K562 (cell line): Measurements from ENCODE around the gene SESN2. TPM values are rescaled to one million over a fixed set of nuclear protein-coding genes. Genes with fewer than 3 reads are reported as not detected.

Experiments
- ATAC-seq: fragments of 200-7000 bp; cut with Tn5 transposase; 3 replicates; pipeline ENCODE4 v1.9.1; 2020; ENCODE audit warnings: moderate library complexity
- BruUV-seq: library from RNA; stranded (reverse); fragments of 400-500 nt; replicated peaks from 2 replicates; lab custom pipeline; 2021; lab: Mats Ljungman, UMichigan
- CTCF ChIA-PET: fragments of 300-600 bp; formaldehyde crosslinking; extraction: SDS; loops from one replicate; lab custom pipeline; 2021; ENCODE audit warnings: low intra/inter-chr PET ratio; lab: Yijun Ruan, JAX
- POLR2A ChIA-PET: fragments of 300-600, 350-650 bp; sonication (Branson Sonifier 250); formaldehyde crosslinking; extraction: SDS; loops from one replicate; lab custom pipeline; 2021; ENCODE audit warnings: antibody characterized with exemption, inconsistent platforms; lab: Yijun Ruan, JAX
- DNase-seq, 4 experiments: peaks; one replicate each; pipeline versions ENCODE4 v3.0.0 to v3.0.0-alpha.2; 2011 to 2018; ENCODE audit warnings: low spot score in 3 of 4, mixed read lengths in 3 of 4; ENCODE audit errors: extremely low read depth in 1 of 4
- FAIRE-seq: peaks from 2 replicates; lab custom pipeline; 2011; peaks lifted over from hg19 to GRCh38; lab: Jason Lieb, UNC
- H2AFZ ChIP-seq: 2 replicates; pipeline ENCODE4 v1.6.0; 2011; ENCODE audit warnings: low read depth, low read length, control low read depth, inconsistent platforms
- H3K27ac ChIP-seq: fragments of 200-600 bp; 3 replicates; pipeline ENCODE4 v1.8.0; 2011; ENCODE audit warnings: low read depth, mild to moderate bottlenecking, control low read depth, inconsistent platforms, low read length, moderate library complexity, mixed read lengths; ENCODE audit errors: extremely low read depth
- H3K27me3 ChIP-seq, 2 experiments: fragments of 300-600 bp in 1 of 2; 2 replicates in 1 of 2; 3 replicates in 1 of 2; pipeline versions ENCODE4 v1.6.0 to v1.8.0; 2011; ENCODE audit warnings: inconsistent platforms in 2 of 2, low read length in 2 of 2, mild to moderate bottlenecking in 1 of 2, mixed read lengths in 1 of 2, moderate library complexity in 1 of 2; ENCODE audit not compliant: control insufficient read depth in 2 of 2, insufficient read depth in 2 of 2
- H3K36me3 ChIP-seq: fragments of 300-600 bp; 3 replicates; pipeline ENCODE4 v1.8.0; 2011; ENCODE audit warnings: mild to moderate bottlenecking, low read length, inconsistent platforms; ENCODE audit not compliant: control insufficient read depth, insufficient read depth
- H3K4me1 ChIP-seq, 2 experiments: fragments of 200-600 bp in 1 of 2; replicated peaks in 1 of 2; 2 replicates in 1 of 2; 3 replicates in 1 of 2; pipeline versions ENCODE4 v1.5.1 to v1.8.0; 2011; ENCODE audit warnings: inconsistent platforms in 2 of 2, low read length in 2 of 2, mild to moderate bottlenecking in 1 of 2, mixed read lengths in 1 of 2, moderate library complexity in 1 of 2; ENCODE audit not compliant: control insufficient read depth in 2 of 2, insufficient read depth in 2 of 2
- H3K4me2 ChIP-seq: 2 replicates; pipeline ENCODE4 v1.6.1; 2011; ENCODE audit warnings: low read length, control low read depth, inconsistent platforms, mixed read lengths; ENCODE audit not compliant: insufficient read depth
- H3K4me3 ChIP-seq: fragments of 200-600 bp; sonication (generic), shearing (Covaris generic); 2 replicates; pipeline ENCODE4 v1.5.1; 2016; ENCODE audit warnings: control low read depth, inconsistent platforms
- H3K79me2 ChIP-seq: fragments of 200-600 bp; 3 replicates; pipeline ENCODE4 v1.8.0; 2011; ENCODE audit warnings: low read length, inconsistent platforms; ENCODE audit not compliant: control insufficient read depth, insufficient read depth
- H3K9ac ChIP-seq, 2 experiments: 2 replicates each; pipeline versions ENCODE4 v1.6.0 to v1.6.1; 2011; ENCODE audit warnings: low read depth in 2 of 2, low read length in 2 of 2, control low read depth in 1 of 2, inconsistent platforms in 1 of 2, mild to moderate bottlenecking in 1 of 2, mixed read lengths in 1 of 2; ENCODE audit not compliant: insufficient read depth in 1 of 2
- H3K9me1 ChIP-seq: one replicate; pipeline ENCODE4 v1.6.0; 2011; ENCODE audit warnings: inconsistent platforms, mild to moderate bottlenecking, low read length, moderate library complexity; ENCODE audit not compliant: control insufficient read depth, insufficient read depth
- H3K9me3 ChIP-seq: replicated peaks from 2 replicates; pipeline ENCODE4 v1.5.1; 2011; ENCODE audit warnings: low read depth, low read length, inconsistent platforms; ENCODE audit not compliant: control insufficient read depth, insufficient read depth
- H4K20me1 ChIP-seq: replicated peaks from 2 replicates; pipeline ENCODE4 v1.6.1; 2011; ENCODE audit warnings: low read length, inconsistent platforms, mixed read lengths; ENCODE audit not compliant: control insufficient read depth, insufficient read depth
- BACH1 ChIP-seq: fragments of 200-800 bp; sonication (Bioruptor generic); IDR thresholded peaks from 2 replicates; pipeline ENCODE4 v1.6.1; 2016; ENCODE audit warnings: missing genetic modification characterization, missing compliant biosample characterization
- BRD9 ChIP-seq: fragments of 450-650 bp; IDR thresholded peaks from 2 replicates; pipeline ENCODE4 v1.6.1; 2018; ENCODE audit warnings: low read depth; ENCODE audit not compliant: partially characterized antibody
- EGR1 ChIP-seq: fragments of 450-650 bp; conservative IDR thresholded peaks from 2 replicates; pipeline ENCODE4 v1.6.1; 2017; ENCODE audit warnings: mild to moderate bottlenecking
- ETS2 ChIP-seq: IDR thresholded peaks from 2 replicates; pipeline ENCODE4 v1.6.1; 2016; ENCODE audit warnings: borderline replicate concordance, missing genetic modification characterization, mild to moderate bottlenecking, moderate library complexity, missing compliant biosample characterization; ENCODE audit not compliant: poor library complexity, severe bottlenecking
- NELFE ChIP-seq: IDR thresholded peaks from 2 replicates; pipeline ENCODE4 v1.6.1; 2011; ENCODE audit warnings: mild to moderate bottlenecking; ENCODE audit not compliant: insufficient read depth, insufficient read length
- PKNOX1 ChIP-seq: fragments of 450-650 bp; IDR thresholded peaks from 2 replicates; pipeline ENCODE4 v1.6.1; 2016
- RB1 ChIP-seq: fragments of 450-650 bp; IDR thresholded peaks from 2 replicates; pipeline ENCODE4 v1.6.1; 2017; ENCODE audit warnings: low read depth, mild to moderate bottlenecking
- SMARCC2 ChIP-seq: fragments of 450-650 bp; IDR thresholded peaks from 2 replicates; pipeline ENCODE4 v1.6.1; 2017; ENCODE audit warnings: antibody characterized with exemption, moderate library complexity, mild to moderate bottlenecking, low read depth
- YBX1 ChIP-seq: fragments of 450-650 bp; IDR thresholded peaks from 2 replicates; pipeline ENCODE4 v1.7.1; 2016; ENCODE audit warnings: mild to moderate bottlenecking
- ZNF274 ChIP-seq: IDR thresholded peaks from 2 replicates; pipeline ENCODE4 v1.6.1; 2011; ENCODE audit warnings: low read depth, mild to moderate bottlenecking, low read length, moderate library complexity, borderline replicate concordance
- ZNF592 ChIP-seq: fragments of 450-650 bp; IDR thresholded peaks from 2 replicates; pipeline ENCODE4 v1.6.1; 2017; ENCODE audit warnings: antibody characterized with exemption, mild to moderate bottlenecking
- ZSCAN29 ChIP-seq: fragments of 450-650 bp; IDR thresholded peaks from 2 replicates; pipeline ENCODE4 v1.6.1; 2017
- WGBS: fragments of 100-300 bp; shearing (Covaris generic); methylation state at CpG from one replicate; pipeline ENCODE4 v1.1.6; 2016; ENCODE audit warnings: low coverage, mixed read lengths; ENCODE audit not compliant: insufficient coverage; ENCODE audit errors: missing lambda C conversion rate; 5-methylcytosine and 5-hydroxymethylcytosine counted together
- in situ Hi-C: fragments of 300-500 bp; cut with MboI; formaldehyde crosslinking; loops from 4 replicates; pipeline ENCODE4 v1.15.0; 2018; ENCODE audit warnings: inconsistent platforms, mixed read lengths
- intact Hi-C: fragments of 100-400 bp; cut with micrococcal nuclease; formaldehyde crosslinking; loops from 2 replicates; pipeline ENCODE4 v1.14.2; 2022
- polyA plus RNA-seq, 8 experiments: library from polyadenylated mRNA; depleted of rRNA in 4 of 8; stranded (reverse) in 5 of 8; unstranded in 3 of 8; fragments of >200 nt; fragmentation: Nextera tagmentation in 2 of 8; fragmentation: Illumina TruSeq in 1 of 8; extraction: Ambion mirVana in 2 of 8; extraction: Trizol in 1 of 8; gene quantifications; 2 replicates each; pipeline versions ENCODE4 v1.2.1 to v1.2.3, GENCODE V29; 2011 to 2014; ENCODE audit warnings: inconsistent platforms in 1 of 8, missing spikeins in 1 of 8
- total RNA-seq, 7 experiments: library from RNA; depleted of rRNA in 6 of 7; stranded (reverse); fragments of >200 nt in 6 of 7; fragmentation: Illumina TruSeq in 2 of 7; extraction: Trizol in 2 of 7; gene quantifications; 2 replicates each; pipeline versions ENCODE4 v1.2.1 to v1.2.3, GENCODE V29; 2011 to 2021; ENCODE audit warnings: low replicate concordance in 1 of 7
- TF ChIP-seq, protein P1 (sequence below), 2 experiments: fragments of 150-350 bp in 1 of 2; IDR thresholded peaks; 2 replicates each; pipeline ENCODE4 v1.6.1; 2012 to 2016; ENCODE audit warnings: low read depth in 2 of 2, low read length in 2 of 2, mild to moderate bottlenecking in 1 of 2, moderate library complexity in 1 of 2

Gene SESN2
- total and polyA plus RNA-seq, 9 of the 15 experiments (the other 6 are each of a cell fraction or from before 2014, with no cell fraction given): 3.7 to 71.3 (median 16.8) TPM

GRCh38 chr1:28236656-28237322 is 22.5 kb upstream of the SESN2 start:
- peak overlapping the region; percentile 79 to 96 for H3K9ac ChIP-seq
- peaks cover 20% of the 10 kb centered on the region for H3K36me3 ChIP-seq
- ChIA-PET CTCF (no interaction called here), POLR2A (interaction anchor here (0.6 to 4.8 kb wide), 18 partner anchors 9 to 590 kb away, joined by 3 to 40 read pairs (median 5); partner anchors contain the start of genes MED18, RCC1, RNU11 and SESN2)
- H3K4me3 ChIP-seq: peak overlapping the region; percentile 67
- H3K4me1 ChIP-seq: peaks cover 19 to 21% of the 10 kb centered on the region in 2 experiments
- in situ Hi-C loops: no loop called here
- WGBS: 2% methylated on average over 20 of the region's 20 CpGs
- H3K9me3 ChIP-seq: no peaks in the 10 kb centered on the region
- H2AFZ ChIP-seq: peak overlapping the region; percentile 95
- peak overlapping the region; percentile 93 for H3K4me2 ChIP-seq
- FAIRE-seq: peak; percentile 77
- no TSS peak for BruUV-seq
- H3K79me2 ChIP-seq: peaks cover 48% of the 10 kb centered on the region
- H3K27me3 ChIP-seq: no peaks in the 10 kb centered on the region
- peak overlapping the region; percentile 71 for H3K27ac ChIP-seq
- DNase-seq: peak; percentile 54 to 86 (median 60)
- intact Hi-C loops: loop anchor here (10.0 kb wide), 1 partner anchor 408 kb away; the partner anchor contains the start of genes RNU11 and TAF12
- no peaks in the 10 kb centered on the region for H3K9me1 ChIP-seq
- peak; percentile 57 for ATAC-seq
- 0 out of 2 replicates have a peak, but pooled peaks cover 6% of the 10 kb centered on the region for H4K20me1 ChIP-seq
- TF ChIP-seq NELFE (no peak), BRD9 (no peak), EGR1 (peak; percentile 29; the same call in 1 of the 2 replicates), RB1 (peak; percentile 56; the same call in 1 of the 2 replicates), ETS2 (tag) (no peak), SMARCC2 (no peak), ZNF592 (peak; percentile 45; the same call in 1 of the 2 replicates), PKNOX1 (peak; percentile 52), ZNF274 (no peak), BACH1 (tag) (no peak), ZSCAN29 (no peak), YBX1 (no peak)
- TF ChIP-seq, protein P1, sequence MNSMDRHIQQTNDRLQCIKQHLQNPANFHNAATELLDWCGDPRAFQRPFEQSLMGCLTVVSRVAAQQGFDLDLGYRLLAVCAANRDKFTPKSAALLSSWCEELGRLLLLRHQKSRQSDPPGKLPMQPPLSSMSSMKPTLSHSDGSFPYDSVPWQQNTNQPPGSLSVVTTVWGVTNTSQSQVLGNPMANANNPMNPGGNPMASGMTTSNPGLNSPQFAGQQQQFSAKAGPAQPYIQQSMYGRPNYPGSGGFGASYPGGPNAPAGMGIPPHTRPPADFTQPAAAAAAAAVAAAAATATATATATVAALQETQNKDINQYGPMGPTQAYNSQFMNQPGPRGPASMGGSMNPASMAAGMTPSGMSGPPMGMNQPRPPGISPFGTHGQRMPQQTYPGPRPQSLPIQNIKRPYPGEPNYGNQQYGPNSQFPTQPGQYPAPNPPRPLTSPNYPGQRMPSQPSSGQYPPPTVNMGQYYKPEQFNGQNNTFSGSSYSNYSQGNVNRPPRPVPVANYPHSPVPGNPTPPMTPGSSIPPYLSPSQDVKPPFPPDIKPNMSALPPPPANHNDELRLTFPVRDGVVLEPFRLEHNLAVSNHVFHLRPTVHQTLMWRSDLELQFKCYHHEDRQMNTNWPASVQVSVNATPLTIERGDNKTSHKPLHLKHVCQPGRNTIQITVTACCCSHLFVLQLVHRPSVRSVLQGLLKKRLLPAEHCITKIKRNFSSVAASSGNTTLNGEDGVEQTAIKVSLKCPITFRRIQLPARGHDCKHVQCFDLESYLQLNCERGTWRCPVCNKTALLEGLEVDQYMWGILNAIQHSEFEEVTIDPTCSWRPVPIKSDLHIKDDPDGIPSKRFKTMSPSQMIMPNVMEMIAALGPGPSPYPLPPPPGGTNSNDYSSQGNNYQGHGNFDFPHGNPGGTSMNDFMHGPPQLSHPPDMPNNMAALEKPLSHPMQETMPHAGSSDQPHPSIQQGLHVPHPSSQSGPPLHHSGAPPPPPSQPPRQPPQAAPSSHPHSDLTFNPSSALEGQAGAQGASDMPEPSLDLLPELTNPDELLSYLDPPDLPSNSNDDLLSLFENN (IDR thresholded peaks at IDR 0.05; ENCODE audit: low read depth in 2 of 2, low read length in 2 of 2): no peak
